ENCODE data around the gene PICALM.

The PICALM gene

DNA sequence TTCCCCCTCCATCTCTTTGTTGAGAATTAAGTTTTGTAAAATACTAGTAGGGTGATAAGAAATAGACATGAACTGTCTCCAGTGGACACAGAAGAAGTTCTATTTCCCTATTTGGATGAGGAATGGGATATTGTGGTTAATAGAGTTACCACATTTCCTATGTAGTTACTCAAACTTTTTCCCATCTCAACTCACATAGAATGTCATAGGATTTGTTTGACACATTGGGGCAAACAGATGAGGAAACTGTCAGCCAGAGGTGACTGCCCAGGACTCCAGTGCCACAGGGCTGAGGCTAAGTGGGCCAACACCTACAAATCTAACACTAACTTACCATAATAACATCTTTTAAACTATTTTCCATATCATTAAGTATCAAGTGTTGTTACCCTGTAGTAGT is 155.4 kb downstream of the PICALM start:
- Histone ChIP-seq H3K9me3 (ENCODE audit: severe bottlenecking) (peaks cover 6% of the 10 kb centered on the region), H3K4me3 (ENCODE audit: low read depth, low read length) (no peak overlapping the region), H3K36me3 (no peaks in the 10 kb centered on the region), H3K27me3 (ENCODE audit: insufficient read depth, low read depth, severe bottlenecking) (no peaks in the 10 kb centered on the region), H3K27ac (no peak overlapping the region)
- no peak for DNase-seq
- TF ChIP-seq, protein P1, sequence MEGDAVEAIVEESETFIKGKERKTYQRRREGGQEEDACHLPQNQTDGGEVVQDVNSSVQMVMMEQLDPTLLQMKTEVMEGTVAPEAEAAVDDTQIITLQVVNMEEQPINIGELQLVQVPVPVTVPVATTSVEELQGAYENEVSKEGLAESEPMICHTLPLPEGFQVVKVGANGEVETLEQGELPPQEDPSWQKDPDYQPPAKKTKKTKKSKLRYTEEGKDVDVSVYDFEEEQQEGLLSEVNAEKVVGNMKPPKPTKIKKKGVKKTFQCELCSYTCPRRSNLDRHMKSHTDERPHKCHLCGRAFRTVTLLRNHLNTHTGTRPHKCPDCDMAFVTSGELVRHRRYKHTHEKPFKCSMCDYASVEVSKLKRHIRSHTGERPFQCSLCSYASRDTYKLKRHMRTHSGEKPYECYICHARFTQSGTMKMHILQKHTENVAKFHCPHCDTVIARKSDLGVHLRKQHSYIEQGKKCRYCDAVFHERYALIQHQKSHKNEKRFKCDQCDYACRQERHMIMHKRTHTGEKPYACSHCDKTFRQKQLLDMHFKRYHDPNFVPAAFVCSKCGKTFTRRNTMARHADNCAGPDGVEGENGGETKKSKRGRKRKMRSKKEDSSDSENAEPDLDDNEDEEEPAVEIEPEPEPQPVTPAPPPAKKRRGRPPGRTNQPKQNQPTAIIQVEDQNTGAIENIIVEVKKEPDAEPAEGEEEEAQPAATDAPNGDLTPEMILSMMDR (IDR thresholded peaks at IDR 0.05; ENCODE audit: low read depth, low read length): no peak

DNA sequence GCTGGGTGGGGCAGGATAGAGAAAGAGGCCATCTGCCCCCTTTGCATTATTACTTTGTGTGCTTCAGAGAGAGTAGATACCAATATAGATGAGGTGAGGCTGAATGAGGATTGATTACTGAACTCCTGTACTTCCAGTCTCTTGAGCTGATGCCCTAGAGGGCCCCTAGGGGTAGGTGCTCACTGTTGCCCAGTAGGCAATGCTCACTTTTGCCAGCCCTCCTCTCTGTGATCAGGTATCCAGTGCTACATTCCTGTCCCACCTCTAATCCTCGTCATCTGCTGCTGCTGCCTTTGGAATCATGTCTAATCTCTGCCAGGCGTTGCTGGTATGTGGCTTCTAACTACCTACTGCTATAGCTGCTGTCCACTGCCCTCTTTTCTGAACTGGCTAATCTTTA is 156.5 kb downstream of the PICALM start:
- TF ChIP-seq, protein P1 (IDR thresholded peaks at IDR 0.05; ENCODE audit: low read depth, low read length): no peak

More for the DNA sequence above, 156.5 kb downstream of the PICALM start:
- no peak overlapping the region for H3K27ac ChIP-seq
- peaks cover 6% of the 10 kb centered on the region for H3K9me3 ChIP-seq (ENCODE audit: severe bottlenecking)
- no peaks in the 10 kb centered on the region for H3K27me3 ChIP-seq (ENCODE audit: insufficient read depth, low read depth, severe bottlenecking)
- no peaks in the 10 kb centered on the region for H3K36me3 ChIP-seq
- peak; percentile 44 for DNase-seq
- no peak overlapping the region for H3K4me3 ChIP-seq (ENCODE audit: low read depth, low read length)

Data from WERI-Rb-1 (cell line).